HG03354 (cell line): Measurements from ENCODE around the gene CA9.

Experiments
- ATAC-seq: cut with Tn5 transposase; IDR thresholded peaks from one replicate; pipeline ENCODE4 v1.9.1; 2021; ENCODE audit warnings: mild to moderate bottlenecking; ENCODE audit not compliant: unreplicated experiment, poor library complexity, severe bottlenecking

The CA9 gene

GRCh38 chr9:35710818-35711500, 37.2 kb downstream of the CA9 start:
- ATAC-seq = no peak

GRCh38 chr9:35711501-35712428, 38.0 kb downstream of the CA9 start:
- ATAC-seq = no peak

DNA sequence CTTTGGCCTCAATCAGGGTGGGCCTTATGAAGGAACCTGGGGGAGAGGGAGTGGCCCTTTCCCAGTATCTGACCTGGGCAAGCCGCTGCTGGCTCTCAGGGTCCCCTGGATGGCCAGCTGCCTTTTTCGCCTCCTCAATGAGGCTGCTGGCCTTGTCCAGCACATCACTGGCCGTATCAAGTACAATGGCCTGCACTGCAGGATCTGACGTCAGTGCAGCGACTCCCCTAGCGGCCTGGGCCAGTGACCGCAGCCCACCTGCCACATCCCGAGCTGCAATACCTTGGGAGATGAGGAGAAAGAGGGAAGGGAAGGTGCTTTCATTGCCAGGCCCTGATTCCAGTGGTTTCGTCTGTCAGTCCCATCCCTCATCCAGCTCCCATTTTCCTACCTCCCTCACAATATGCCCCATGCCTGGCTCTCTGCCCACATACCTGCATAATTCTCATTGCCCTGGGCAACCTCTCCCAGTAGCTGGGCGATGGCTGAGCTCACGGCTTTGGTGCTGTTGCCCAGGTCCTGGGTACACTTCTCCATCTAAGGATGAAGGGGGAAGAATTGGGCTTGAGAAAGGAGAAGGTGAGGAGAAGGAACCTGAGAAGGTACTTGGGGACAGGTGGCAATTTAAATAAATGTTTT, 39.2 kb downstream of the CA9 start:
- no peak for ATAC-seq

DNA sequence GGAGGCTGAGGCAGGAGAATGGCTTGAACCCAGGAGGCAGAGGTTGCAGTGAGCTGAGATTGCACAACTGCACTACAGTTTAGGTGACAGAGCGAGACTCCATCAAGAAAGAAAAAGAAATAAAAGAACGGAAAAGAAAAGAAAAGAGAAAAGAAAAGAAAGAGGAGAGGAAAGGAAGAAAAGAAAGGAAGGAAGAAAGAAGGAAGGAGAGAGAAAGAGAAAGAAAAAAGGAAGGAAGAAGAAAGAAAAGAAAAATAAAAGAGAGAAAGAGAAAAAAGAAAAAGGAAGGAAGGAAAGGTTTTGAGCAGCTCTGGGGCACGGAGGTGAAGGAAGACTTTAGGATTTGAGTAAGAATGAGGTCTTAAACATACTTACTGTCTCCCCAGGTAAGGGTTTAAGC, 39.9 kb downstream of the CA9 start:
- no peak for ATAC-seq

GRCh38 chr9:35714123-35714522, 40.4 kb downstream of the CA9 start:
- ATAC-seq = no peak

DNA sequence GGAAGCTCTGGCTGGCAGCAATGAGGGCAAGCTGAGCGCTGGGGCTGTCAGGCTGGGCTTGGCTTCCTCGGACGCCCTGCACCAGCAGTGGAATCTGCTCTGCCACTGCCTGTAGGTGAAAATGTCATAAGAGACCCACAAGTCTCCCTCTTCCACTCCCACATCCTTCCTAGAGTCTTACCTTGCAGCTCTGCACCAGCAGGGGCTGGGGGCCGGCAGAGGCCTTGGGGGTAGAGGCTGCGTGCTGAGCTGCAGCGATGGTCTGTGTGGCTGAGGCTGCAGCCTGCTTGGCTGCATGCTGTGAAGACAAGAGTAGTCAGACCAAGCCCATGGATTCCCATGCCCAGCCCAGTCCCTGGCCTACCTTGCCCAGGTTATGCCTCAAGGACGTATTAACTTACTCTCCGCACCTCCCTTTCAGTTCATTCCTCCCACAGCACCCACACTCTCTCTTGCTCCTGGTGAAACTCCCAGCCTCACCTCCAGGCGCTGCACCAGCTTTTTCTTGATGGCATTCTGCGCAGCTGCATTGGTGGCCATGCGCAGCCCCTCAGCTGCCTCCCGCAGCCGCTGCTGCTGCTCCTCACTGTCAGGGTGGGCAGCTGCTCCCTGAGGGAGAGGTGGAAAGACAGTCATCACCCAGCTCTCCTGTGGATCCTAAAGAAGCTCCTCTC, 41.0 kb downstream of the CA9 start:
- ATAC-seq = no peak

DNA sequence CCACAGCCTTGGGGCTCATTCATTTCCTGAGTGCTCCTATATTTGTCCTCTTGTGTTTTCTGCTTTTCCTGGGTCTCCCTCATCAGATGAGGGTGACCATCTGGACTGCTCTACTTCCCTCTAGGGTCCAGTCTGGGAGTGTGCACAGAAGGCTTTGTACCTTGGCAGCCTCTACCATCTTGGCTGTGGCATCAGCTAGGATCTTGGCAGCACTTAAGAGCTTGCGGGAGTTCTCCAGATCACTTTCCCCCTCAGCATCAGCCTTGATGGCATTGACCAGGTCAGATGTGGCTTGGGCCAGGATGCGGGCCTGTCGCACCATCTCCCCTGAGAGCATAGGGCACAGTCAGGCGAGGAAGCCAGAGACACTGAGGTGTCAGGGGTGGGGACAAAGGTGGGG, 42.5 kb downstream of the CA9 start:
- ATAC-seq = no peak

GRCh38 chr9:35717132-35717870, 43.6 kb downstream of the CA9 start:
- no peak for ATAC-seq

DNA sequence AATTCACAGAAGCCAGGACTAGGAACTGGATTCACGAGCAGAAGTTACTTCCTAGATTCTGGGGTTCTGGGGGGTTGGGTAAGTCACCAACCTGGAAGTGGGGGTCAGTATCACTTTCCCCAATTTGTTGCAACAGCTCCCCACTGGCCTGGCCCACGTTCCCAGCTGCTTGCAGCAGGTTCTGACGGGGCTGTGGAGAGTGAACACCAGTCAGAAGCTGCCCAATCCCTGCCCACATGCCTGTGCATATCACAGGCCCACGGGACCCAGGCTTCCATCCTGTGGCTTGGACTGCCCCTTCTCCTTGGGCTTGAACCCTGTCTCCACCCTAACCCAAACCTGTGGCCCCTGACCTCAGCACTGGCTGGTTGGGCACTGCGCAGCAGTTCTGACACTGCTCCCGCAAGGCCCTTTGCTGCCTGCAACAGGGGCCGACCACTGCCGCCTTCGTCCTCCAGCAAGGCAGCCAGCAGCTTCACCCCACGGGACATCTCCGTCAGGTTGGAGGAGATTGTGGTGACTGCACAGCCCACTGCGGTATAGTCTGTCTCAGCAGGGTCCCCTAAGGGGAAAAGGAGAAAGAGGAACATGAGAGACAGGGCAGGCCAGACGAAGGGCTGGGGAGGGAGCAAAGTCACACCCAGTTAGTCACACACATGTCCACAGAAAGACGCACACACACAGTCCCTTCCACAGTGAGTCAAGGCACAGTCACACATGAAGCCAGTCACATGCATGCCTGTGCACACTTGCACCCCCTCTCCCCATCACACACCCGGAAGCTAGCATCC, 45.2 kb downstream of the CA9 start:
- no peak for ATAC-seq

DNA sequence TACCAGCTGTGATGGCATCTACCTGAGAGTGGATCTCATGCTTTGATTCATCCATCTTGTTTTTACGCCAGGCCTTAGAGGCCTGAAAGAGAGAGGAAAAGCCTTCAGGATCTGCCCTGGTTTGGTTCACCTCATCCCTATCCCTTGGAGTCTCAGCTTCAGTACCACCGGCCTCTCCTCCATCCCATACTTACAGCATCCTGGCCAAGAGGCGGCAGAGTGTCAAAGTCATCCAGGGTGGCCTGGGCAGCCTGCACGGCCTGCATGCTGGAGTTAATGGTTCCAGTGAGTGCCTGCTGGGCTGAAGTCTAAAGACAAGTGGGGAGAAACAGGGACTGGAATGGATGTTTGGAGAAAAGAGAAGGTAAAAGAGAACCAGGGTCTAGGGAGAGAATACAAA, 45.8 kb downstream of the CA9 start:
- no peak for ATAC-seq

DNA sequence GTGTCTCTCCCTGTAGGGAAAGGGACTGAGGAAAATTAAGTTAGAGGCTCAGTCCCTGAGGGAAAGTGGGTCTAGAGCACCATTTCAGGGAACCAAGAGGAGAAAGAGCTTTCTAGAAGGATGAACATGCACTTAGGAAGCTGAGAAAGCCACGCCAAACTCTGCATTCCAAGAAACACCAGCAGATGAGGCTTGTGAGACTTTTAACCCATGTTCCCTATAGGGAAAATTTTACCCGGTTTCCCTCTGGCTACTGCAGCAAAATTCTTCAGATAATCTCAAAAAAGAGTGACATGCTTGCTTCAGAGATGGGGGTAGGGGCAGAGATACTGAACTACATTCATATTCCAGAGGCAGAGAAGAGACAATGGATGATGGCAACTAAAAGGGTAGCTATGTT, 49.7 kb downstream of the CA9 start:
- no peak for ATAC-seq

DNA sequence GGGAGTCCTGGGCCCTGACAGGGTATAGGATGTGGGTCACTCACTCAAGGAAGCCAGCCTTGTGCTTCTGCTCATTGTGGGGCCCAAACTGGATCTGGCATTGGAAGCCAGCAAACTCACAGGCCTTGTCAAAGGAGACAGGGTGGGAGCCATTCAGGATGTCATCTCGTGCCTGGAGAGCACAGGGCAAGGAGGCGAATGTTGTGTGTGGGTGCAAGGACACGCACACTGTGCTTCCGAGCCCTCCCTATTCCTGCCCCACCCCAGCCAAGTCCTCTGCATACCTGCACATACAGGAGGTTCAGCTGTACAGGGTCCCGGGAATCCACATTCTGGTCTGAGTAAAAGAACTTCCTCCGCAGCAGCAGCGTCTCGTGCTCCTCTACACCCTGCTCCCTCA, 50.2 kb downstream of the CA9 start:
- no peak for ATAC-seq

- no peak for ATAC-seq
These were observed 51.6 kb downstream of the CA9 start for GRCh38 chr9:35725362-35725761.

GRCh38 chr9:35726931-35727330, 53.2 kb downstream of the CA9 start:
- no peak for ATAC-seq

- ATAC-seq = no peak
These were observed 53.9 kb downstream of the CA9 start for GRCh38 chr9:35727676-35728040.

DNA sequence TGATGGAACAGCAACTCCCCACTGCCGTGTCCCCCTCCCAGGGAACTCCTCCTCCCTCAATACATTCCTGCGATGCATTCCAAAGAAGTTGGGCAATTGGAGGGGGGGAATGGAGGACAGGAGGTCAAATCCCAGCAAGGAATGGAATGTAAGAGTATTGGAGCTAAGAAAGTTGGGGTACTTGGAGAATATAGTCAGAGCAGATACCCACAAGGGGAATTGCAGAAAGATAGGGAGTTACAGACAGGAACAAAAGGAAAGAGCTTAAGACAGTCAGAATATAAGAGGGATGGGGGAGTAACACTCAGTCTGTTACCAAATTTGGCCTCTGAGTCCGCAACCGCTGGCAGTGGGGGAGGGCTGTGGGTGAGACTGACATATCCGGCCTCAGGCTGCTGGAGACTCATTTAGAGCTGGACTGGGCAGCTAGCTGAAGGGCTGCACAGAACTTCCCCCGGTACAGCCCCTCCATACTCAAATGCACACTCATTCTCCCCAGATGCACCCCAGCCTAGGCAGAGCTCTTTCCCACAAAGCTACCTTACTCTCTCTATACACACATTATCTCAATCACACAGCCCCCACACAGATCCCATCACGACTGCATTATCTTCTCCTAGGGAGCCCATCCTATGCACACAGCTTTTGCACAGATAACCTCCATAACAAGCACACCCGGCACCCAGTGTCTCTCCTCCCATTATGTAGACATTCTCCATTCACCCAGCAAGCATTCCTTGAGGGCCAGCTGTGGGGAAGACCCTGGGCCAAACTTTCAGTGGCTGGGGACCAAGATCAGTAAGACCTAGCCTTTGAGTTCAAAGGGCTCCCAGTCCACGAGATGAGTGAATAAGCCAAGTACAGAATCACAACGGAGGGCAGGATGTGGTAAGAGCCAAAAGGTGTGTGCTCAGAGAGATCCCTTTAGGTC, 54.6 kb downstream of the CA9 start:
- no peak for ATAC-seq

DNA sequence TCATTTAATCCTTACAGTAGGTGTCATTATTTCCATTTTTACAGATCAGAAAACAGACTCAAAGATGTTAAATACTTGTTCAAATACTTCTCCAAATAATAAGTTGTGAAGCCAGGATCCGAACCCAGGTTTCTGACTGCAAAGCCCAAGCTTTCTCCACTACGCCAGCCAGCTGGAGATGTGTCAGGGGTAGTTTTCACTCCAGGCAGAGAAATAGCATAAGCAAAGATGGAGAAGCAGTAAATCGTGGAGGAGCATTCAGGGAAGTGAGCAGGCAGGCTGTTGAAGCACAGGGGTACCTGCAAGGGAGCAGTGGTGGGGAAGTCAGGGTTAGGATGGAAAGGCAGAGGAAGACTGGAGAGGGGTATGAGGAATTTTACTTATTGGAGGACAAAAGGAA, 55.4 kb downstream of the CA9 start:
- ATAC-seq = no peak
